ENCODE results near the gene SLC5A9.
"Not testable (repeated sequence)": the region's sequence is repeated elsewhere in the genome, so short reads cannot be mapped to it uniquely, and the experiment has no call there.

Gene SLC5A9

DNA sequence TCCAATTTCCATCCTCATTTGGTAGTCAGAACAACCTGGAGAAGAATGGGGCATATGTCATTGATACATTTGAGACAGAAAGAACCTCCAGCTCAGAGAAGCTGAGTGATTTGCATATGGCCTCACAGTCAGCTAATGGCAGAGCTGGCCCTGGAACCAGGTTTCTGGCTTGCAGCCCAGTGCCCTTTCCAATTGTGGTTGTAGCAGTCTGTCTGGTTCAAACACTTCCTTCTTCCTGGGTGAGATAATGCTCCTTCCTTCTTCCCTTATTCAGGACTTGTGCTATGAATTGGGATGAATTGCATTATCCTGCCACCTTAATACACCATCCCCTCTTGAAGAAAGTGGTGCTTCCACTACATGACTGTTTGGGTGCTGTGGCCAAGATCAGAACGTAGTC lies 24.2 kb downstream of the SLC5A9 start:
- no peak for DNase-seq

DNA sequence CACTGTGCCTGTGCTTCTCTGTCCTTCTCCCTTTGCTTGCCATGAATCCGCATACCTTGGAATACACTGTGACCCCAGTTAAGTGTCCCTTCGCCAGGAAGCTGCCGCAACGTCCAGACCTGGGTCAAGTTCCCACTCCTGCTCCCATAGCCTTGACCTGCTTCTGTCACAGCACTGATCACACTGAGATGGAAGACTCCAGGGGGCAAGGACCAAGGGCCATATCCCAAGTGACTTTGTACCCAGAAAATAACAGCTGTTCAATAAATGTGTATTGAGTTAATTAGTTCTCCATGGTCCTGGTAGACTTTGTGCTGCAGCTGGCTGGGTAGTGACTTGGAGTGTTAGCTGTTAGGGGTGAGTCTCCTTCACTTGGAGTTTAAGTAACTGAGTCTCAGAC lies 25.8 kb downstream of the SLC5A9 start:
- DNase-seq, result no peak

DNA sequence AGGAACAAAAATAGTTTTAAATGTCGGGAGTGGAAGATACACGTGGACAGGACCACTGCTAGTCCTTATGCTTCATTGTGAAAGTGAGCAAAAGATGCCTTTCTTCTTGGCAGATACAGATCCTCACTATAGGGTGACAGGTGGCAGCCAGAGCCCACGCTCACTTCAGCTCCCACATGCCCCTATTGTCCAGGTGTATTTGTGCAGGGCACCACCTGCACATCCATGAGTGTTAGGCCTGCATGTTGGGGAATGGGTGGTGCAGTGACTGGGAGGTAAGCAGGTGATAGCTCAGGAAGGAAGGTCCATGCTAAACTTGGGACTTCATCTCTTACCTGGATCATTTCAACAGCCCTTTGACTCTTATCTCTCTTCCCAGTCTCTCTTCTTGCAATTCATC lies 27.4 kb downstream of the SLC5A9 start:
- no peak for DNase-seq

DNA sequence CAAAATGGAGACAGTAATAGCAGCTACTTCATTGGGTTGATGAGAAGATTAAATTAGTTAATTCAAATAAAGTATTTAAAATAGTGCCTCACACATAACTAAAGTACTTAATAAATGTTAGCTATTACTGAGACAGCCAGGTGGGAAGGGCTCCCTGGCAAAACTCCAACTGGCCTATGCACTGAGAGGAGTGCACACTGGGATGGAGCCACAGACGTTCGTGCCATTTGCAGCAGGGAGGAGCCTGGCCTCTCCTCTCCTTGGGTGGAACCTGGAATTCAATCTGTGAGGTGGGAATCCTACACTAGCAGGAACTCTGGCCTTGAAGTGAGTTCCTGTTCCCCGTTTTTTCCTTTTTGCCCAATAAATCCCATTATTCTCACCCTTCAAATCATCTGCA lies 28.1 kb downstream of the SLC5A9 start:
- DNase-seq, result no peak

DNA sequence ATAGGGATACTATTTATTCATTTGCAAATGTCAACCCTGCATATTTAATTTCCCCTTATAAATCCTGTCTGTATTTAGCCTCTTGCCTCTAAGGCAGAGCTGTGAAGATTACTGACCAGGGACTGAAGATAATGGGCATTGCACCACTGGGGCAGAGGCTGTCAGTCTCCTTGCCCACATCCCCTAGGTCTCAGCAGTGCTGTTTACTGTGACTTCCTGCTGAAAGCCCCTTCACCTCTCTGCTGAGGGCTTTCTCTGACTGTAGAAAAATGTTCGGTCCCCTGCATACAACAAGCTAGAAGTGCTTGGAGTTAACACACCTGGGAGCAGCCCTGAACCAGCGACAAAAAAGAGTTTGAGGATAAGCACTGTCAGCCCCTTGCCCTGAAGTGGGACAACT lies 28.8 kb downstream of the SLC5A9 start:
- DNase-seq, result no peak

DNA sequence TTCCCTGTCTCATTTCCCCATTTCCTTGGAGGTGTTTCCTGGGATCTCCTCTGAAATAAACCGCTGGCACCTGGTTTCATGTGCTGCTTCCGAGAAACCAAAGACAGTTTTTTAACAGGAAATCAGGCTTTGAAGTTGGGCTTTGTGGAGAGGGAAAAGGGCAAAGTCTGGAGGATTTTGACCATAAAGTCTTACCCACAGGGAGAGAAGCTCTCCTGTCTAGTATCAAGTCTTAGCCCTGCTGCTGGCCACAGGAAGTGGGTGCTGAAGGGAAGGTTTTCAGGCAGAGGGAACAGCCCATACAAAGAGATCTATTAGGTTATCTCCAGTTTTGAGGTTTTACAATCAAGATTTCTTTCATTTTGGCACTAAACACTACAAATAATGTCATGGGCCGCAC lies 29.3 kb downstream of the SLC5A9 start:
- no peak for DNase-seq

DNA sequence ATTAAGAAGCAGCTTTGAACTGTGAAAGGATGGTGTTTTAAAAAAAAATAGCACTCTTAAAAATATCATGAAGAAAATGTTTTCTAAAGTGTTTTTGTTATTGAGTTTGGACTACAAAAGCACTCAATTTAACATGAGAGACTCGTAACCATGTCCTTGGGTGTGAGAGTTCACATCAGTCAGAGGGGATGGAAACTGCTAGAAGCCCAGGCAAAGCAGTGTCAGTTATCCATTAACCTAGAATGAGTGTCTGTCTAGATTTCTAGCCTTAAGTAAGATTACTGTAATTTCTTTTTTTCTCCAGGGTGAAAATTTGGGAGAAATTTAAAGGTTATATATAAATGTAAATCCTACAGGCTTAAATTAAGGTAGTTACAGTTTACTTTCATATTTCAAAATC lies 31.7 kb downstream of the SLC5A9 start:
- DNase-seq, result no peak

DNA sequence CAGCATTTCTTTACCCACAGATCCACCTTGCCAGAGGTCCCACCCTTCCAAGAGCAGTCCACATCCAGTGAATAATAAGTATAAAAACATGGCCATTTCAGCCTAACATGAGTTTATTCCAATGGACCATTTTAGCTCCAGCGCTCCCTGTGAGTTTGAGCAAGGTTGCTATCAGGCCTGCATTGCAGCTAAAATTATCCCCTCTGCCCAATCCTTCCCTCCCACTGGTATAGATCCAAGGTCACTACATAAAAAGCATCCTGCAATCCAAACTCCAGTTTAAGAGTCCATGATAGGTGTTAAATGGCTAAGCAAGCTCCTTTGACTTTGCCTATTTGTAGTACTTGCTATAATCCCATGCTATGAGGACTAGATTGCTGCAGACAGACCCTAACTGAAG lies 35.6 kb downstream of the SLC5A9 start:
- no peak for DNase-seq

DNA sequence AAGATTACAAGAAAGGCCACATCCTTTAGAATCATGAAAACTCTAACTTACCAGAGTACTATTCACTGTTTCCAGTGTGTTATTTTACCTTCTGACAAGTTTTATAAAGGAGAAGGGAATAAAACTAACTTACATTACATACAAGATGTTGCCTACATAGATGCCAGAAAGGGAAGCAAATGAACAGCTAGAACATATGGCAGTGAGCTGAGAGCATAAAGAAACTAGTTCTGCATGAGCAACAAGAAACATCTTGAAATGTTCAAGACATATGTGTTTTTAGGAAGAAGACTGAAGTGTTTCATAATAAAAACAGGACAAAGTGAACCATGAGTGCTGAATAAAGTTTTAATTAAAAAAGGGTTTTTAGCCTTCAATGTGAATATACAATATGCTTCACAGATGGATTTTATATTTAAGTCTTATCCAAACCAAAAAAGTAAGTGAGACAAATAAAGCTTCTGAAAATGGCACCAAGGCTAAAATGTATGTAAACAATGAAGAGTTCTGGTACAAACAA lies 39.4 kb downstream of the SLC5A9 start:
- DNase-seq, result no peak

DNA sequence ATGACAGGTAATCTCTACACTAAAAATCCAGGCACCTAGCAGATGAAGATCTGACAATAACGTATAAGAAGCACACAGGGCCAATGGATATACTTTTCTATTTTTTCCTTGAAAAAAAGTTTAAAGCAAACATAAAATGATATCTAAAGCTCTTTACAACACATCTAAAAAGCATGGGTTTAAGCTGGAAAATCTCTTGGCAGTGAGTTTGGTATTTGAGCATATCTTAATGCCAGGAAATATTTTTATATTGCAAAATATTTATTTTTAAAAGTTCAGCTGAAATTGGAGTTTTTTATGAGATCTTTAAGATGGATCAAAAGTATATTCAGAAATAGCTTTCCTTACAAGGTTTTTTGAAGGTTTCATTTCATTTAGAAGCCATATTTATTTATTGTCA lies 40.5 kb downstream of the SLC5A9 start:
- DNase-seq, result no peak

DNA sequence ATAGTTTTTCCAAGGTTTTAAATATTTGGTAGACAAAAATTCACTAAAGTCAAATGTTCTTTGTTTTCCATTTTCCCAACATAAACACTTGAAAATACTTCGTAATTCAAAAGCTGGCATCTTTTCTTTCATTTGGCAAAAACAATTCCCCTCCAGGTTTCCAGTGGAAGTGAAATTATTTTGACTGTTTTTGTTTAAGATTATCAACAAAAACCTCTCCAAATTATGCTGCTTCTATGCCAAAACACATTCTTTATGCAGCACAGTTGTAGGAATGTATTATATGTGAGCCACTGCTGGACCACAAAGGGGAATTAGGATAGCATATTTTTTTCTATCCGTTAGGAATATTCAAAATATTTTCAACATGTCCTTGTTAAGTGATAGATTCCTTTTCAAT lies 44.1 kb downstream of the SLC5A9 start:
- no peak for DNase-seq

DNA sequence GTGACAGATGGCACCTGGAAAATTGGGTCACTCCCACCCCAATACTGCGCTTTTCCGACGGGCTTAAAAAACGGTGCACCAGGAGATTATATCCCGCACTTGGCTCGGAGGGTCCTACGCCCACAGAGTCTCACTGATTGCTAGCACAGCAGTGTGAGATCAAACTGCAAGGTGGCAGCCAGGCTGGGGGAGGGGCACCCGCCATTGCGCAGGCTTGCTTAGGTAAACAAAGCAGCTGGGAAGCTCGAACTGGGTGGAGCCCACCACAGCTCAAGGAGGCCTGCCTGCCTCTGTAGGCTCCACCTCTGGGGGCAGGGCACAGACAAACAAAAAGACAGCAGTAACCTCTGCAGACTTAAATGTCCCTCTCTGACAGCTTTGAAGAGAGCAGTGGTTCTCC lies 54.9 kb downstream of the SLC5A9 start:
- DNase-seq, result not testable (repeated sequence)

DNA sequence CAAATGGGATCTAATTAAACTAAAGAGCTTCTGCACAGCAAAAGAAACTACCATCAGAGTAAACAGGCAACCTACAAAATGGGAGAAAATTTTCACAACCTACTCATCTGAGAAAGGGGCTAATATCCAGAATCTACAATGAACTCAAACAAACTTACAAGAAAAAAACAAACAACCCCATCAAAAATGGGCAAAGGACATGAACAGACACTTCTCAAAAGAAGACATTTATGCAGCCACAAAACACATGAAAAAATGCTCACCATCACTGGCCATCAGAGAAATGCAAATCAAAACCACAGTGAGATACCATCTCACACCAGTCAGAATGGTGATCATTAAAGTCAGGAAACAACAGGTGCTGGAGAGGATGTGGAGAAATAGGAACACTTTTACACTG lies 59.8 kb downstream of the SLC5A9 start:
- not testable (repeated sequence) for DNase-seq

DNA sequence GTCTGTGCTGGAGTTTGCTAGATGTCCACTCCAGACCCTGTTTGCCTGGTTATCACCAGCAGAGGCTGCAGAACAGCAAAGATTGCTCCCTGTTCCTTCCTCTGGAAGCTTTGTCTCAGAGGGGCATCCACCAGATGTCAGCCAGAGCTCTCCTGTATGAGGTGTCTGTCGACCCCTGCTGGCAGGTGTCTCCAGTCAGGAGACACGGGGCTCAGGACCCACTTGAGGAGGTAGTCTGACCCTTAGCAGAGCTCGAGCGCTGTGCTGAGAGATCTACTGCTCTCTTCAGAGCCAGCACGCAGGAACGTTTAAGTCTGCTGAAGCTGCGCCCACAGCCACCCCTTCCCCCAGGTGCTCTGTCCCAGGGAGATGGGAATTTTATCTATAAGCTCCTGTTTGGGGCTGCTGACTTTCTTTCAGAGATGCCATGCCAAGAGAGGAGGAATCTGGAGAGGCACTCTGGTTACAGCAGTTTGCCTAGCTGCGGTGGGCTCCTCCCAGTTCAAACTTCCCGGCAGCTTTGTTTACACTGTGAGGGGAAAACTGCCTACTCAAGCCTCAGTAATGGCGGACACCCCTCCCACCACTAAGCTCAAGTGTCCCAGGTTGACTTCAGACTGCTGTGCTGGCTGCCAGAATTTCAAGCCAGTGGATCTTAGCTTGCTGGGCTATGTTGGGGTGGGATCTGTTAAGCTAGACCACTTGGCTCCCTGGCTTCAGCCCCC lies 62.3 kb downstream of the SLC5A9 start:
- DNase-seq, result not testable (repeated sequence)

DNA sequence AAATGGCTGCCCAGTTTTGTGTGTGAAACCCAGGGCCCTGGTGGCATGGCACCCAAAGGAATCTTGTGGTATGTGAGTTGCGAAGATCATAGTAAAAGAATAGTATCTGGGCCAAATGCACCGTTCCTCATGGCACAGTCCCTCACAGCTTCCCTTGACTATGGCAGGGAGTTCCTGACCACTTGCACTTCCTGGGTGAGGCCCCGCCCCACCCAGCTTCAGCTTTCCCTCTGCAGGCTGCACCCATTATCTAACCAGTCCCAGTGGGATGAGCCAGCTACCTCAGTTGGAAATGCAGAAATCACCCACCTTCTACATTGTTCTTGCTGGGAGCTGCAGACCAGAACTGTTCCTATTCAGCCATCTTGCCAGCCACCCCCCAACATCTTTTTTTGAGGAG lies 63.0 kb downstream of the SLC5A9 start:
- no peak for DNase-seq

DNA sequence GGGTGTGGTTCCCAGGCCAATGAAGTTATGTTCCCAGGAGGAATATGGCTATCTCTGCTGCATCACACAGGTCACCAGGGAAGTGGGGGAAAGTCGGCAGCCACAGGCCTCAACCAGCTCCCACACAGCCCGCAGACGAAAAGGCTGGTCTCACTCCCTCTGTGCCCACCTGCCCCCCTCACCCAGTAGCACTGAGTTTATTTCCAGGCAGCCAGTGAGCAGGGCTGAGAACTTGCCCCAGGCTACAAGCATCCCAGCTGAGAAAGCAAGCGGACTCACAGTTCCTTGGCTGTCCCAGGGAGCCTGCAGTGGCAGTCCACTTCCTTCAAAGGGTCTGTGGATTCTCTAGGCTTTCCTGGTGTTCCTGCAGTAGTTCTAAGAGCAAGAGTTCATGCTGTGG lies 68.9 kb downstream of the SLC5A9 start:
- DNase-seq, result no peak

DNA sequence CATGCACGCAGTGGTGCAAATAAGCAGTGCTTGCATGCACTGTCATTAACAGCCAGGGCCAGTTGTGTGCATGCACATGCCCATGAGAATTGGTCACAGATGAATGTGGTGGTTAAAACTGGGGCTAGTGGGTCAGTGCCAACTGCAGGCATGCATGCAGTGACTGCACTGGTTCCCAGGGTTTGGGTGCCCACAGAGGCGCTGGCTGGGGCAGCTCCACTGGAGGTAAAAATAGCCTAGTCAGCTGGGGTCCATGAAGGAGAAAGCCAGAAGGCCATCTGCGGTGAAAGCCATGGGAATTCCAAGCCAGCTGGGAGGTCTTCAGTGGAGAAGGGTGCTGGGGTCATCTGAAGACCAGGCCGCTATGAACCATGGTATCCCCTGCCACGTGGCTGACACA lies 70.2 kb downstream of the SLC5A9 start:
- no peak for DNase-seq

DNA sequence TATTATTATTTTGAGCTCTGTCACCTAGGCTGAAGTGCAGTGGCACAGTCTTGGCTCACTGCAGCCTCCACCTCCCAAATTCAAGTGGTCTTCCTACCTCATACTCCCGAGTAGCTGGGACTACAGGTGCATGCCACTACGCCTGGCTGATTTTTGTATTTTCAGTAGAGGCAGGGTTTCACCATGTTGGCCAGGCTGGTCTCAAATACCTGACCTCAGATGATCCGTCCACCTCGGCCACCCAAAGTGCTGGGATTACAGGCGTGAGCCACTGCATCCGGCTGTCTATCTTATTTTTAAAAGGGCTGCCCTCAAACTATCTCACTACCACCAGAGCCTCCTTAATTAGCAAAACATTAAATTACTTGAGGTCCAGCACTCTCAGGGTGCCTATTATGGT lies 71.6 kb downstream of the SLC5A9 start:
- not testable (repeated sequence) for DNase-seq

DNA sequence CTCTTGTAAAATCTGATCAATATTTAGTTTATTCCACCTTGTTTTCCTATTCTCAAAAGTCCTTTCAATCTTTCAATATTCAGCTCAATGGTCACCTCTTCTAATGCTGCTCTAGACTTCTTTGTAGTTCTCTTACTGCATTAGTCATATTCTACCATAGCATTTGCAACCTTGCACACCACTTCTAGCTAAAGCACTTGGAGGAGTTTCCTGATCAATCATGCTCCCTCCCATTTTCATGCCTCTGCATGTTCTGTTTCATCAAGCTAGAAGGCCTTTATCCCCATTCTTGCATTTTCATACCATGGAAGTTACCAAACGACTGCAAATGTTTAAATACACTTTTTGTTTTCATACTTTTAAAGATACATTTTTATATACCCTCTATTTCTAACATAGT lies 72.1 kb downstream of the SLC5A9 start:
- no peak for DNase-seq

All from CD4-positive, alpha-beta T cell treated with Interferon alpha-2 for 1 hour (primary cell).